Measurements from ENCODE around the gene CWC22. TPM values are rescaled to one million over a fixed set of nuclear protein-coding genes. Genes with fewer than 3 reads are reported as not detected.

Gene CWC22
- total and polyA plus RNA-seq, 2 experiments from 2014 or later: 15.2 to 21.2 TPM

DNA sequence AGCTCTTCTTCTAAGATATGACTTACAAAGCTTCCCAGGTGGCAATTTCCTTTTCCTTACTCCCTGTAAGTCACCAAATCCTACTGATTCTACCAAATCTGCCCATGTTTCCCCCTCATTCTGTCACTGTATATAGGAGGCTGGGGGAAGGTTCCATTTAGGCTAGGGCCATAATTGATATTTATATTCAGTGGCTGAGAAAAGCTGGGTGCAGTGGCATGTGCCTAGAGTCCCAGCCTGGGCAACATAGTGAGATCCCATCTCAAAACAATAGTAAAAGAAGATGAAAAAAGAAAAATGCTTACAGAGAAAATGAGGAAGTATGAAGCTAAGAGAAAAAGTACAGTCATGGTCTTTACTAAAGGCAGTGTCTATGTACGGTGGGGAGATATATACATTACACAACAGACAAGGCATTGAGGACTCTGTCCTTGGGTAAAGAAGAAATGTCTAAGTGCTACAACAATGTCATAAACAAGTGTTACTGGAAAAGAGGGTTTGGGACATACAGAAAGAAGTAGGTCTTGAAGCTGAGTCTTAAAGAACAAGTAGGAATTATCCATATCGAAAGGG, 4.8 kb downstream of the CWC22 start:
- H3K4me3 ChIP-seq: no peak overlapping the region
- TF ChIP-seq, protein P1, sequence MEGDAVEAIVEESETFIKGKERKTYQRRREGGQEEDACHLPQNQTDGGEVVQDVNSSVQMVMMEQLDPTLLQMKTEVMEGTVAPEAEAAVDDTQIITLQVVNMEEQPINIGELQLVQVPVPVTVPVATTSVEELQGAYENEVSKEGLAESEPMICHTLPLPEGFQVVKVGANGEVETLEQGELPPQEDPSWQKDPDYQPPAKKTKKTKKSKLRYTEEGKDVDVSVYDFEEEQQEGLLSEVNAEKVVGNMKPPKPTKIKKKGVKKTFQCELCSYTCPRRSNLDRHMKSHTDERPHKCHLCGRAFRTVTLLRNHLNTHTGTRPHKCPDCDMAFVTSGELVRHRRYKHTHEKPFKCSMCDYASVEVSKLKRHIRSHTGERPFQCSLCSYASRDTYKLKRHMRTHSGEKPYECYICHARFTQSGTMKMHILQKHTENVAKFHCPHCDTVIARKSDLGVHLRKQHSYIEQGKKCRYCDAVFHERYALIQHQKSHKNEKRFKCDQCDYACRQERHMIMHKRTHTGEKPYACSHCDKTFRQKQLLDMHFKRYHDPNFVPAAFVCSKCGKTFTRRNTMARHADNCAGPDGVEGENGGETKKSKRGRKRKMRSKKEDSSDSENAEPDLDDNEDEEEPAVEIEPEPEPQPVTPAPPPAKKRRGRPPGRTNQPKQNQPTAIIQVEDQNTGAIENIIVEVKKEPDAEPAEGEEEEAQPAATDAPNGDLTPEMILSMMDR (IDR thresholded peaks at IDR 0.05; ENCODE audit: low read depth, low read length): no peak
- no peak for DNase-seq (ENCODE audit: low read depth in 1 of 2, low spot score in 1 of 2)
- no peaks in the 10 kb centered on the region for H3K36me3 ChIP-seq
- H3K4me1 ChIP-seq (ENCODE audit: low read depth): peaks cover 7% of the 10 kb centered on the region
- no peaks in the 10 kb centered on the region for H3K27me3 ChIP-seq
- no peaks in the 10 kb centered on the region for H3K9me3 ChIP-seq (ENCODE audit: low read depth)
- H3K27ac ChIP-seq: no peak overlapping the region

DNA sequence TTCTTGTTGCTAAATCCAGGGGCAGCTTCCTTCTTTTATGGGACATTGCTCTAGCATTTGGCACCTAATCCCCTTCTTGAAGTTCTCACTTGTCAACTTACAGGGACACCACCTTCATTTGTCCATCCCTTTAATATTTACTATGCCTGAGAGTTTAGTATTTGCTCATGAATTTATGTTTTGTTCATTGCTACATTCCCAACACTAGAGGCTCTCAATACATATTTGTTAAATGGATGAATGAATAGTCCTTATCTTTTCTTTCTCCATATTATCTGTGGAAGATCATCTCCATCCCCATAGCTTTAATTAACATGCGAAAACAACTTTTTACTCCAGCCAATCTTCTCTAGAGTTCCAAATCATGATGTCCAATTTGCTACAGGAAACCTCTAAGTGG, 5.4 kb downstream of the CWC22 start:
- Histone ChIP-seq H3K36me3 (no peaks in the 10 kb centered on the region), H3K4me3 (no peak overlapping the region), H3K27me3 (no peaks in the 10 kb centered on the region), H3K27ac (no peak overlapping the region), H3K9me3 (ENCODE audit: low read depth) (no peaks in the 10 kb centered on the region), H3K4me1 (ENCODE audit: low read depth) (peaks cover 7% of the 10 kb centered on the region)
- TF ChIP-seq, protein P1 (IDR thresholded peaks at IDR 0.05; ENCODE audit: low read depth, low read length): peak; percentile 8
- DNase-seq (ENCODE audit: low read depth in 1 of 2, low spot score in 1 of 2): no peak

DNA sequence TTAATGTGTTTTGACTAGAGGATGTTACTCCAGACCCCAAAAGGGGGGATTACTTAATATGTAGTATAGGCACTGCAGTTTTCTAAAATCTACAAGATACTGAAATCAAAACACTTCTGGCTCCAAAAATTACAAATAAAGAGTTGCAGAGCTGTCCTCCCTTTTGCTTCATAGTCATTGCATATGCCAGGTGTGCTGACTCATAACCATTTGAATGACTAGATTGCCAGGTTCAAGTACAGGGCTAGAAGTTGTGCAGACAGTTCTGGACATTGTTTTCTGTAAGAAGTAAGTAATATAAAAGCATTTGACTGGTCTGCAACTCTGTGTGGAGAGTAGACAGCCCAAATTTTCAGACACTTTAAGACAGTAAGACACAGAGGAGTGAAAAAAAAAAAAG, 6.7 kb downstream of the CWC22 start:
- no peak overlapping the region for H3K27ac ChIP-seq
- H3K4me3 ChIP-seq: no peak overlapping the region
- TF ChIP-seq, protein P1 (IDR thresholded peaks at IDR 0.05; ENCODE audit: low read depth, low read length): no peak
- peak in 1 of 2 donors; percentile 37 for DNase-seq (ENCODE audit: low read depth in 1 of 2, low spot score in 1 of 2)
- no peaks in the 10 kb centered on the region for H3K36me3 ChIP-seq
- no peaks in the 10 kb centered on the region for H3K9me3 ChIP-seq (ENCODE audit: low read depth)
- no peaks in the 10 kb centered on the region for H3K27me3 ChIP-seq
- peaks cover under 1% of the 10 kb centered on the region for H3K4me1 ChIP-seq (ENCODE audit: low read depth)

DNA sequence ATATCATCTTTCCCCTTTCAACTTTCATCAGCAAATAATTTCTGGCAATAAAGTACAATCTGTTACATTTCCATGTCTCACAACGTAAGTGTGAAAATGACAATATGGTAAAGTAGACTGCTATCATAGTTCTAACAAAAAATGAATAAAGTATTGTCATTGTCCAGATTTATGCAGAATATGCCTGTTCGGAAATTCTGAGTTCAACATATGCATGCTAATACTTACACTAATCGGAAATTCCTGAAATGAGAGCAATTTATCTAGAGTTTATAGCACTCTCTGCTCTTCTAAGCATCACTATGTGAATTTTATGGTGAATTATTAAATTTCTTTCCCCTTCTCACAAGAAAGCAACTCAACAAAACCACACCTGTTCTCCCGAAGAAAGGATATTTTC, 8.1 kb downstream of the CWC22 start:
- DNase-seq (ENCODE audit: low read depth in 1 of 2, low spot score in 1 of 2): no peak
- Histone ChIP-seq H3K4me3 (no peak overlapping the region), H3K27ac (no peak overlapping the region), H3K4me1 (ENCODE audit: low read depth) (no peaks in the 10 kb centered on the region), H3K9me3 (ENCODE audit: low read depth) (no peaks in the 10 kb centered on the region), H3K36me3 (no peaks in the 10 kb centered on the region), H3K27me3 (no peaks in the 10 kb centered on the region)
- TF ChIP-seq, protein P1 (IDR thresholded peaks at IDR 0.05; ENCODE audit: low read depth, low read length): no peak

DNA sequence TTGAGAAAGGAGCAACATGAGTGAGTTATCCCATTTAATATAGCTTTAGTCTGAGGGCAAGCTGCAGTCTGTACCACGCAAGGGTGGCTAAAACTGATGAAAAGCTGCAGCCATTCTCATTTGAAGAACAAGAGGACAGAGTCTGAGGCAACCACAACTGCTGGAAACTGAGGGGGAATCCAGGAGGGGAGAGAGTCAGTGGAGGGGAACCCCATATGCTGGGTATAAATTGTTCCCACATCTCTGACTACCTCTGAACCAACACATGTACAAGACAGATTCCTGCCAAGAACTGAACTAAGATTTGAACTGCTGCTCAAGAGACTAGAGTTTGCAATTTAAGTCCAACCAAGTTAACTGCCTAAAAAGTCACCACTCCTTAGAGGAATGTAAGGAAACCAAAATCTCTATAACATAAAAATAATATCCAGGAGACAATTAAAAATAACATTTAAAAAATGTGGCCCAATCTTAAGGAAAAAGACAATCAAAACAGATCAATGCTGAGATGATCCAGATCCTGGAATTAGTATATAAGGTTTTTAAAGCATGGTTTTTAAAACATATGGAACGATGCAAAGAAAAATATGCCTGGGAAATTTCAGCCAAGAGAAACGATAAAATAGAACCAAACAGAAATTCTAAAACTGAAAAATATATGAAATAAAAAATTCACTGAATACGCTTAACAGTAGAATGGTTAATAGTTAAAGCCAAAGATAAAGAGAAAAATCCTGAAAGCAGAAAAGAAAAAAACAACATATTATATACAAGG, 11.2 kb downstream of the CWC22 start:
- no peak overlapping the region for H3K27ac ChIP-seq
- no peak overlapping the region for H3K4me3 ChIP-seq
- no peaks in the 10 kb centered on the region for H3K4me1 ChIP-seq (ENCODE audit: low read depth)
- H3K36me3 ChIP-seq: peaks cover 7% of the 10 kb centered on the region
- H3K27me3 ChIP-seq: no peaks in the 10 kb centered on the region
- TF ChIP-seq, protein P1 (IDR thresholded peaks at IDR 0.05; ENCODE audit: low read depth, low read length): no peak
- no peaks in the 10 kb centered on the region for H3K9me3 ChIP-seq (ENCODE audit: low read depth)
- DNase-seq (ENCODE audit: low read depth in 1 of 2, low spot score in 1 of 2): no peak
